Muscle layer of duodenum (tissue), 2 donors: ENCODE results near the gene ABHD3.
"Not testable (repeated sequence)": the region's sequence is repeated elsewhere in the genome, so short reads cannot be mapped to it uniquely, and the experiment has no call there.

Experiments used
- H3K27ac ChIP-seq: one replicate; pipeline ENCODE4 v1.7.0; 2013; ENCODE audit warnings: mild to moderate bottlenecking, low read length
- H3K27me3 ChIP-seq: one replicate; pipeline ENCODE4 v1.7.0; 2013; ENCODE audit warnings: low read depth, mild to moderate bottlenecking, control low read depth, low read length
- H3K36me3 ChIP-seq, 2 donors: one replicate each; pipeline ENCODE4 v1.7.0; 2013; ENCODE audit warnings: low read length in 2 of 2, control low read depth in 1 of 2, mild to moderate bottlenecking in 1 of 2; ENCODE audit not compliant: insufficient read depth in 2 of 2, control insufficient read depth in 1 of 2
- H3K4me1 ChIP-seq, 2 donors: one replicate each; pipeline ENCODE4 v1.7.0; 2013; ENCODE audit warnings: low read length in 2 of 2, mild to moderate bottlenecking in 2 of 2, control low read depth in 1 of 2, moderate library complexity in 1 of 2; ENCODE audit not compliant: insufficient read depth in 2 of 2, control insufficient read depth in 1 of 2
- H3K4me3 ChIP-seq, 2 donors: one replicate each; pipeline ENCODE4 v1.7.0; 2013; ENCODE audit warnings: low read length in 2 of 2, low read depth in 1 of 2, mild to moderate bottlenecking in 1 of 2
- H3K9me3 ChIP-seq, 2 donors: one replicate each; pipeline ENCODE4 v1.7.0; 2013; ENCODE audit warnings: low read length in 2 of 2, control low read depth in 1 of 2, mild to moderate bottlenecking in 1 of 2; ENCODE audit not compliant: control insufficient read depth in 1 of 2
- donor health status: healthy.

The ABHD3 gene

GRCh38 chr18:21638822-21639221, 65.8 kb downstream of the ABHD3 start:
- Histone ChIP-seq H3K27me3 (no peaks in the 10 kb centered on the region), H3K9me3 (no peaks in the 10 kb centered on the region), H3K4me3 (no peak overlapping the region), H3K36me3 (peaks cover 0 to 5% of the 10 kb centered on the region in 2 donors), H3K27ac (no peak overlapping the region), H3K4me1 (no peaks in the 10 kb centered on the region)

DNA sequence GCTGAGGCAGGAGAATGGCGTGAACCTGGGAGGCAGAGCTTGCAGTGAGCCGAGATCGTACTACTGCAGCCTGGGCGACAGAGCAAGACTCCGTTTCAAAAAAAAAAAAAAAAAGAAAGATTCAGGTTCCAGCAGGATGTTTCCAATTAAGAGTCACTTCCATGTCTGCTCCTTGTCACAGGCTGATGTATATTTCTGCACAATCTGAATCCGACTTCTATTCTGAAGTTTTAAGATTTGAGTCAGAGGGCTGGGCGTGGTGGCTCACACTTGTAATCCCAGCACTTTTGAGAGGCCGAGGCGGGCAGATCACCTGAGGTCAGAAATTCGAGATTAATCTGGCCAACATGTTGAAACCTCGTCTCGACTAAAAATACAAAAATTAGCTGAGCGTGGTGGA, 67.8 kb downstream of the ABHD3 start:
- H3K27ac ChIP-seq, result no peak overlapping the region
- H3K36me3 ChIP-seq, result peaks cover 0 to 5% of the 10 kb centered on the region in 2 donors
- no peaks in the 10 kb centered on the region for H3K27me3 ChIP-seq
- H3K4me1 ChIP-seq, result no peaks in the 10 kb centered on the region
- H3K4me3 ChIP-seq, result no peak overlapping the region
- no peaks in the 10 kb centered on the region for H3K9me3 ChIP-seq

DNA sequence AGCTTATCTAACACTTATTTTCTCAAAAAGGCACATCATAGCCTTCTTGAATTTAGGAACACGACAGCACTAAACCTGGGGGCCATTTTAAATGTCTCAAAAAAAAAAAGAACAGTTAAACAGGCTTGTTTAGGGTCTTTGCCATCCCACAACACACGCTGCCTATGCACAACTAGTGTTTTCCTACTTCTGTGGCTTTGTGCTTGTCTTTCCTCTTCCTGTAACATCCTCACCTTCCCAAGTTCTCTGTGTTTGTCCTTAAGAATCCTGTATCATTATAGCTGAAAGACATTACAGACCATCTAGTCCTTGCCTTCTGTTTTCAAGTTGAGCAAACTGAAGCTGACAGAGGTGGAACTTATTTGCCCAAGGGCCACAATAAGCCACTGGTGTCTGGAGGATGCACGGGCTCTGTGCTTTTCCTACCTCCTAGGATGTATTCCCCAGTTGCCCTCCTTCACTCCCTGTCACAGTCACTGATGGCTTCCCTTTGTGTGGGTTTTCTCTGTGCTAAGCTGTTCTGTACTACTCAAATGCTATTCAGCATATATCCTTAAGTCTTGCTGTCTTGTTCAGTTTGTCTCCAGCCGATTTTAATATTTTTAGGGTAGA, 69.9 kb downstream of the ABHD3 start:
- peaks cover under 1 to 18% of the 10 kb centered on the region in 2 donors for H3K36me3 ChIP-seq
- no peaks in the 10 kb centered on the region for H3K4me1 ChIP-seq
- no peak overlapping the region for H3K27ac ChIP-seq
- H3K27me3 ChIP-seq, result no peaks in the 10 kb centered on the region
- no peaks in the 10 kb centered on the region for H3K9me3 ChIP-seq
- no peak overlapping the region for H3K4me3 ChIP-seq

DNA sequence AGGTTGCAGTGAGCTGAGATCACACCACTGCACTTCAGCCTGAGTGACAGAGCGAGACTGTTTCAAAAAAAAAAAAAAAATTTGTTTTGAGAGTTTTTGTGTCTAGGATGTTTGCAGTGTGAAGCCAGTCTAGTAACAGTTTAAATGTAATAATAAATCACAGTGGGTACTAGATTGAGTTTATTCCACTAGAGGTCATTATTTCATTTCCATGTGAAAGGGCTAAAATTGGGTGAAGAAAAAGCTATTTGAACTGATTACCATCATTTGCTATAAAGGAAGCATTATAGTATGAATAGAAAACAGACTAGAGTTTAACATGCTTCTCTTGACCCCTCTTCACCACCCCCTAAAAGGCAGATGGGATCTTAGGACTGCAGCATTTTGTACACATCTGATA, 72.2 kb downstream of the ABHD3 start:
- Histone ChIP-seq H3K27me3 (no peaks in the 10 kb centered on the region), H3K4me3 (no peak overlapping the region), H3K36me3 (peaks cover 8 to 35% of the 10 kb centered on the region in 2 donors), H3K27ac (no peak overlapping the region), H3K4me1 (no peaks in the 10 kb centered on the region), H3K9me3 (no peaks in the 10 kb centered on the region)

DNA sequence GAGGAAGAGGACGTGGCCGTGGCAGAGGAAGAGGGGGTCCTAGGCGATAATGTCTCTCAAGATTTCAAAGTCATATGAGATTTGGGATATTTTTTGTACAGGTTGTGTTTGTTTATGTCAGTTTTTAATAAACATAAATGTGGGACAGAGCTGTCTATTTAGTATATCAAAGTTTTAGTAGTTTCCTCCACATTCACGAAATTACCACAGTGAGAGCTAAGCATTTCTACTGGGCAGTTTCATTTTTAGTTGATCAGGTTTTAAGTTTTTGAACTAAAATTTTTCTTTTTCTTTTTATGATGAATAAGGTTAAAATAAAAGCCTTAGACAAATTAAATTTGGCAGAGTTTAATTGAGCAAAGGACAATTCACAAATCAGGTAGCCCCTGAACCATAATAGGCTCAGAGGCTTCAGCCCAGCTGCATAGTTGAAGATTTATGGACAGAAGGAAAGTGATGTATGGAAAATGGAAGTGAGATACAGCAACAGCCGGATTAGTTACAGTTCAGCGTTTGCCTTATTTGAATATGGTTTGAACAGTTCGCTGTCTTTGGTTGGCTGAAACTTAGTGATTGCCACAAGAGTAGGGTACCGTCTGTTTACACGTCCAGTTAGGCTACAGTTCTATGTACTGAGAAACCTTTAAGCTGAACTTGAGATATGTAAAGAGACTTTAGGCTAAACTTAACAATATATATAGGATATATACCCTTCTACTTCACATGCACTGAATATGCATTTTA, 75.3 kb downstream of the ABHD3 start:
- Histone ChIP-seq H3K4me3 (no peak overlapping the region), H3K27ac (no peak overlapping the region), H3K4me1 (no peaks in the 10 kb centered on the region), H3K27me3 (no peaks in the 10 kb centered on the region), H3K9me3 (no peaks in the 10 kb centered on the region), H3K36me3 (peaks cover 12 to 36% of the 10 kb centered on the region in 2 donors)

GRCh38 chr18:21621640-21622039, 82.9 kb downstream of the ABHD3 start:
- H3K36me3 ChIP-seq, result peaks cover 14 to 27% of the 10 kb centered on the region in 2 donors
- H3K4me1 ChIP-seq, H3K4me3 ChIP-seq, H3K27ac ChIP-seq, H3K27me3 ChIP-seq, H3K9me3 ChIP-seq: not testable (repeated sequence)

GRCh38 chr18:21612125-21613039, 92.2 kb downstream of the ABHD3 start, which contains the start of gene SNRPD1:
Gene SNRPD1 (plus strand): TSS chr18:21612314. CDS start chr18:21612430, 116 bp downstream.
- Histone ChIP-seq H3K4me1 (peaks cover 0 to 11% of the 10 kb centered on the region in 2 donors), H3K4me3 (peak within 1 kb of the TSS; percentile 72 to 86), H3K9me3 (no peaks in the 10 kb centered on the region), H3K27ac (peak within 1 kb of the TSS; percentile 87), H3K36me3 (peaks cover 0 to 6% of the 10 kb centered on the region in 2 donors), H3K27me3 (no peaks in the 10 kb centered on the region)

GRCh38 chr18:21611401-21612124, 93.0 kb downstream of the ABHD3 start:
- H3K4me1 ChIP-seq, result peaks cover 0 to 11% of the 10 kb centered on the region in 2 donors
- H3K27me3 ChIP-seq, result not testable (repeated sequence)
- peak overlapping the region; percentile 87 for H3K27ac ChIP-seq

GRCh38 chr18:21605213-21605612, 99.4 kb downstream of the ABHD3 start:
- Histone ChIP-seq H3K36me3 (peaks cover 0 to 2% of the 10 kb centered on the region in 2 donors), H3K27ac (peak overlapping the region; percentile 13), H3K4me3 (no peak overlapping the region), H3K4me1 (no peaks in the 10 kb centered on the region), H3K27me3 (no peaks in the 10 kb centered on the region), H3K9me3 (no peaks in the 10 kb centered on the region)

More at GRCh38 chr18:21611401-21612124, 93.0 kb downstream of the ABHD3 start:
- peak overlapping the region; percentile 72 to 86 for H3K4me3 ChIP-seq
- not testable (repeated sequence) for H3K9me3 ChIP-seq, H3K36me3 ChIP-seq

- Histone ChIP-seq H3K4me3 (no peak overlapping the region), H3K27me3 (no peaks in the 10 kb centered on the region), H3K4me1 (no peaks in the 10 kb centered on the region), H3K9me3 (no peaks in the 10 kb centered on the region), H3K36me3 (peaks cover 0 to 4% of the 10 kb centered on the region in 2 donors), H3K27ac (peak overlapping the region; percentile 13)
Observed at GRCh38 chr18:21604671-21605070, 99.9 kb downstream of the ABHD3 start.

DNA sequence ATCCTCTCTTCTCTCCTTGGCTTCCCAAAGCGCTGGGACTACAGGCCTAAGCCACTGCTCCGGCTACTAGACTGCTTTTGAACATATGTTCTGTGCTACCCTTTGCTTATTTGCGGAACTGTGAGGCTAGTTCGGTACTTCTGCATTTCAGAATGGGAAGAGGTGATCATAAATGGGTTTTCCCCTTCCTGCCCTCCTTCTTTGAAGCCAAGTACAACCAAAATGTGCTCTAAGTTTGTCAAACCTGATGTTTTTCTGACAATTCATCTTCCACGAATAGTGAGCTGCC, 102.3 kb downstream of the ABHD3 start:
- Histone ChIP-seq H3K27me3 (no peaks in the 10 kb centered on the region), H3K27ac (no peak overlapping the region), H3K9me3 (no peaks in the 10 kb centered on the region), H3K36me3 (peaks cover 0 to 4% of the 10 kb centered on the region in 2 donors), H3K4me1 (peaks cover 0 to 7% of the 10 kb centered on the region in 2 donors), H3K4me3 (no peak overlapping the region)
